Measurements from ENCODE around the gene SLC10A3.

SLC10A3 gene

GRCh38 chrX:154470434-154470833 lies 20.0 kb downstream of the SLC10A3 start:
- POLR2A ChIA-PET = no interaction called here
- DNase-seq (ENCODE audit: low read depth, low spot score) = no peak
- CTCF ChIA-PET = no interaction called here
- TF ChIP-seq CTCF (IDR thresholded peaks at IDR 0.05; ENCODE audit: insufficient read depth, low read length, missing control alignments) = no peak
- H3K4me3 ChIP-seq (ENCODE audit: low read depth, low read length) = no peak overlapping the region

GRCh38 chrX:154469880-154470279 lies 20.5 kb downstream of the SLC10A3 start:
- DNase-seq (ENCODE audit: low read depth, low spot score) = no peak
- ChIA-PET POLR2A (no interaction called here), CTCF (no interaction called here)
- no peak for TF ChIP-seq CTCF (IDR thresholded peaks at IDR 0.05; ENCODE audit: insufficient read depth, low read length, missing control alignments)
- H3K4me3 ChIP-seq (ENCODE audit: low read depth, low read length) = no peak overlapping the region

GRCh38 chrX:154469114-154469513 lies 21.3 kb downstream of the SLC10A3 start:
- CTCF ChIA-PET = no interaction called here
- H3K4me3 ChIP-seq (ENCODE audit: low read depth, low read length) = no peak overlapping the region
- TF ChIP-seq CTCF (IDR thresholded peaks at IDR 0.05; ENCODE audit: insufficient read depth, low read length, missing control alignments) = no peak

GRCh38 chrX:154468217-154468616 lies 22.2 kb downstream of the SLC10A3 start:
- ChIA-PET CTCF (no interaction called here), POLR2A (interaction anchor here (1.4 kb wide), 1 partner anchor 9 kb away, joined by 8 read pairs; no protein-coding TSS in a partner anchor)
- H3K4me3 ChIP-seq (ENCODE audit: low read depth, low read length) = no peak overlapping the region
- no peak for TF ChIP-seq CTCF (IDR thresholded peaks at IDR 0.05; ENCODE audit: insufficient read depth, low read length, missing control alignments)
- DNase-seq (ENCODE audit: low read depth, low spot score) = no peak

More at GRCh38 chrX:154469114-154469513, 21.3 kb downstream of the SLC10A3 start:
- no peak for DNase-seq (ENCODE audit: low read depth, low spot score)
- POLR2A ChIA-PET = interaction anchor here (0.7 kb wide), 1 partner anchor 11 kb away, joined by 3 read pairs; the partner anchor contains the start of gene PLXNA3

- ChIA-PET POLR2A (interaction anchor here (1.4 kb wide), 1 partner anchor 8 kb away, joined by 8 read pairs; no protein-coding TSS in a partner anchor), CTCF (interaction anchor here (1.3 kb wide), 1 partner anchor 10 kb away, joined by 3 read pairs; no protein-coding TSS in a partner anchor)
- TF ChIP-seq CTCF (IDR thresholded peaks at IDR 0.05; ENCODE audit: insufficient read depth, low read length, missing control alignments) = no peak
- H3K4me3 ChIP-seq (ENCODE audit: low read depth, low read length) = no peak overlapping the region
- no peak for DNase-seq (ENCODE audit: low read depth, low spot score)
Observed at GRCh38 chrX:154467556-154467955, 22.9 kb downstream of the SLC10A3 start.

GRCh38 chrX:154466907-154467306 lies 23.5 kb downstream of the SLC10A3 start:
- TF ChIP-seq CTCF (IDR thresholded peaks at IDR 0.05; ENCODE audit: insufficient read depth, low read length, missing control alignments) = no peak
- CTCF ChIA-PET = interaction anchor here (1.3 kb wide), 1 partner anchor 11 kb away, joined by 3 read pairs; no protein-coding TSS in a partner anchor
- POLR2A ChIA-PET = no interaction called here
- H3K4me3 ChIP-seq (ENCODE audit: low read depth, low read length) = no peak overlapping the region
- no peak for DNase-seq (ENCODE audit: low read depth, low spot score)

Measured in AG04449 (cell line).